ENCODE measurements around the gene PRAME. TPM values are rescaled to one million over a fixed set of nuclear protein-coding genes. Genes with fewer than 3 reads are reported as not detected.
"Not testable (repeated sequence)": the region's sequence is repeated elsewhere in the genome, so short reads cannot be mapped to it uniquely, and the experiment has no call there.

The PRAME gene
- total RNA-seq, 1 donor from 2014 or later, result not detected

DNA sequence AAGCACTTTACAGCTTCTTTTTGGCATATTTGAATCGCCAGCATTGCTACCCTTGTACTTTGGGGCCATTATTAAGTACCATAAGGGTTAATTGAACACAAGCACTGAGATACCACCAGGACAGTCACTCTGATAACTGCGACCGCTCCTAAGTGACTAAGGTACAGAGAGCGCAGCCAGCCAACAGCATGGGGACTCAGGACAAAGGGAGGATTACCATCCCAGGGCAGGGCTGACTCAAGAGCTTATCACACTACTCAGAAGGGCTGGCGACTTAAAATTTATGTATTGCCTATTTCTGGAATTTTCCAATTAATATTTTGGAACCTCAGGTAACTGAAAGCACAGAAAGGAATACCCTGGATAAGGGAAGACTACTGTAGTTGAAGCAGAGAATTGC is 39.5 kb downstream of the PRAME start:
- TF ChIP-seq POLR2AphosphoS5 (IDR thresholded peaks at IDR 0.05; ENCODE audit: insufficient read depth in 1 of 2, low read depth in 1 of 2), result no peak
- no peak for TF ChIP-seq POLR2A (IDR thresholded peaks at IDR 0.05)
- TF ChIP-seq, protein P1, sequence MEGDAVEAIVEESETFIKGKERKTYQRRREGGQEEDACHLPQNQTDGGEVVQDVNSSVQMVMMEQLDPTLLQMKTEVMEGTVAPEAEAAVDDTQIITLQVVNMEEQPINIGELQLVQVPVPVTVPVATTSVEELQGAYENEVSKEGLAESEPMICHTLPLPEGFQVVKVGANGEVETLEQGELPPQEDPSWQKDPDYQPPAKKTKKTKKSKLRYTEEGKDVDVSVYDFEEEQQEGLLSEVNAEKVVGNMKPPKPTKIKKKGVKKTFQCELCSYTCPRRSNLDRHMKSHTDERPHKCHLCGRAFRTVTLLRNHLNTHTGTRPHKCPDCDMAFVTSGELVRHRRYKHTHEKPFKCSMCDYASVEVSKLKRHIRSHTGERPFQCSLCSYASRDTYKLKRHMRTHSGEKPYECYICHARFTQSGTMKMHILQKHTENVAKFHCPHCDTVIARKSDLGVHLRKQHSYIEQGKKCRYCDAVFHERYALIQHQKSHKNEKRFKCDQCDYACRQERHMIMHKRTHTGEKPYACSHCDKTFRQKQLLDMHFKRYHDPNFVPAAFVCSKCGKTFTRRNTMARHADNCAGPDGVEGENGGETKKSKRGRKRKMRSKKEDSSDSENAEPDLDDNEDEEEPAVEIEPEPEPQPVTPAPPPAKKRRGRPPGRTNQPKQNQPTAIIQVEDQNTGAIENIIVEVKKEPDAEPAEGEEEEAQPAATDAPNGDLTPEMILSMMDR (IDR thresholded peaks at IDR 0.05), result no peak
- Histone ChIP-seq H3K27ac (no peak overlapping the region), H3K4me3 (no peak overlapping the region), H3K36me3 (no peaks in the 10 kb centered on the region), H3K9me3 (no peaks in the 10 kb centered on the region), H3K4me1 (no peaks in the 10 kb centered on the region), H3K27me3 (no peaks in the 10 kb centered on the region)
- intact Hi-C loops (cut with DNase I), result no loop called here
- DNase-seq (ENCODE audit: extremely low spot score in 2 of 2), result no peak

DNA sequence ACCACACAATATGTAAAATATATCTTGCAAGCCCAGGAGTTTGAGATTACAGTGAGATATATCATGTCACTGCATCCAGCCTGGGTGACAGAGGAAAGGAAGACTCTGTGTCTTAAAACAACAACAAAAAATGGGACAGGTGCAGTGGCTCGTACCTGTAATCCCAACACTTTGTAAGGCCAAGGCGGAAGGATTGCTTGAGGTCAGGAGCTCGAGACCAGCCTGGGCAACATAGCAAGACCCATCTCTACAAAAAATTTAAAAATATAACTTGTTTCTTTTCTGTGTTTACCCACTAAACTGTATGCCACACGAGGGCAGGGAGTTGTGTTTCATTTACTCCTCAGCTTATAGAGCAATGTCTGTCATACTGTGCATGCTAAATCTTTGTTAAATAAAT is 42.1 kb downstream of the PRAME start:
- Histone ChIP-seq H3K4me3 (no peak overlapping the region), H3K27ac (no peak overlapping the region), H3K27me3 (no peaks in the 10 kb centered on the region), H3K36me3 (no peaks in the 10 kb centered on the region), H3K4me1 (no peaks in the 10 kb centered on the region), H3K9me3 (no peaks in the 10 kb centered on the region)
- no peak for DNase-seq (ENCODE audit: extremely low spot score in 2 of 2)
- TF ChIP-seq, protein P1 (IDR thresholded peaks at IDR 0.05), result no peak
- TF ChIP-seq POLR2AphosphoS5 (IDR thresholded peaks at IDR 0.05; ENCODE audit: insufficient read depth in 1 of 2, low read depth in 1 of 2) (no peak), POLR2A (IDR thresholded peaks at IDR 0.05) (no peak)
- intact Hi-C loops (cut with DNase I), result no loop called here

DNA sequence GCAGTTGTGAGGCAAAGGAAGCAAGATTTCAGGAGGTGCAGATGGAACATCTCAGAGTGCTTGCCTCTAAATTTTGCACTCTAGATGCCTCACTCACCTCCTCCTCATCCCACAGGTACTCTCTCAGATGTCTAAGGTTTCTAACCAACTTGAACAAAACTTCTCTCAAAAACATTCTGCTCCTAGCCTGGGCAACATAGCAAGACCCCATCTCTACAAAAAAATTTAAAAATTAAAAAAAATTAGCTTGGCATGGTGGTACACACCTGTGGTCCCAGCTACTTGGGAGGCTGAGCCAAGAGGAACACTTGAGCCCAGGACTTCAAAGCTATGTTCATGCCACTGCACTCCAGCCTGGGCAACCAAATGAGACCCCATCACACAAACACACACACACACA is 43.2 kb downstream of the PRAME start:
- no peak for DNase-seq (ENCODE audit: extremely low spot score in 2 of 2)
- Histone ChIP-seq H3K4me1 (no peaks in the 10 kb centered on the region), H3K27me3 (no peaks in the 10 kb centered on the region), H3K4me3 (no peak overlapping the region), H3K27ac (no peak overlapping the region), H3K9me3 (no peaks in the 10 kb centered on the region), H3K36me3 (no peaks in the 10 kb centered on the region)
- TF ChIP-seq POLR2A (IDR thresholded peaks at IDR 0.05), result no peak
- TF ChIP-seq, protein P1 (IDR thresholded peaks at IDR 0.05), result no peak
- TF ChIP-seq POLR2AphosphoS5 (IDR thresholded peaks at IDR 0.05; ENCODE audit: insufficient read depth in 1 of 2, low read depth in 1 of 2), result no peak
- intact Hi-C loops (cut with DNase I), result no loop called here

DNA sequence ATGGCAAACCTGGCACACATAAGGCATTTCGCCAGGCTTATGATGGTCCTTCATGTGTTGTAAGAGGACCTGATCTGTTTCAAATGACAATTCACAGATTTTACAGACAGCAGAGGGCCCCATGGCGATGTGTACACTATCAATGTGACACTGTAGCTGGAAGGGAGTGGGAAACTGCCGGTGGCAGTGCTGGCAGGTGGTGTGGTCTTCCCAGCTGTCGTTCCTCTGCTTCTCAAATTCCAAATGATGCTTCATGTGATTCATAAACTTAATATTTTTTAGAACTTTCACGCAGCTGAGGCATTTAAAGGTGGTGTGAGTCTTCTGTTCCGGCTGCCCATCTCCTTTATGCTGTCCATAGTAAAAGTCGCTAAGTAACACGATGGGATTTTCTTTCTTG is 44.6 kb downstream of the PRAME start:
- H3K27me3 ChIP-seq; DNase-seq (ENCODE audit: extremely low spot score in 2 of 2); H3K9me3 ChIP-seq; H3K4me1 ChIP-seq; H3K4me3 ChIP-seq; H3K36me3 ChIP-seq; intact Hi-C loops (cut with DNase I); H3K27ac ChIP-seq: not testable (repeated sequence)

DNA sequence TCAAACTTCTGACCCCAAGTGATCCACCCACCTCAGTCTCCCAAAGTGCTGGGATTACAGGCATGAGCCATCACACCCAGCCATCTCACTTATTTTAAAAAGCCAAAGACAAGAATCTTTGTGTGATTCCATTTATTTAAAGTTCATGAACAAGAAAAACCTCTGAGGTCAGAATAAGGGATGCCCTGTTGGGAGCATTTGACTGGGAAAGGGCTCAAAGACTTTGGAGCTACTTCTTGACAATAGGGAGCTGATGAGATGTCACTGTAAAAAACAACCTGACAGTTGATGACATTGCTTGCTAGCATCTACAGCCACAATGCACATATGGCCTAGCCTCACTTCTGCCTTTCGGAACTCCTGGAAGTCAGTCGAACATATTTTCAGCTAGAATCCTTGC is 45.4 kb downstream of the PRAME start:
- Histone ChIP-seq H3K36me3 (no peaks in the 10 kb centered on the region), H3K27me3 (no peaks in the 10 kb centered on the region)
- intact Hi-C loops (cut with DNase I), result no loop called here

More for the DNA sequence above, 45.4 kb downstream of the PRAME start:
- TF ChIP-seq POLR2AphosphoS5 (IDR thresholded peaks at IDR 0.05; ENCODE audit: insufficient read depth in 1 of 2, low read depth in 1 of 2) (no peak), POLR2A (IDR thresholded peaks at IDR 0.05) (no peak)
- TF ChIP-seq, protein P1 (IDR thresholded peaks at IDR 0.05), result no peak
- Histone ChIP-seq H3K27ac (no peak overlapping the region), H3K4me3 (no peak overlapping the region), H3K9me3 (no peaks in the 10 kb centered on the region), H3K4me1 (peaks cover under 1% of the 10 kb centered on the region)
- DNase-seq (ENCODE audit: extremely low spot score in 2 of 2), result no peak
